Karpas-422 (cell line): ENCODE measurements around the gene RNF222. TPM values are rescaled to one million over a fixed set of nuclear protein-coding genes. Genes with fewer than 3 reads are reported as not detected.
"Not testable (repeated sequence)": the region's sequence is repeated elsewhere in the genome, so short reads cannot be mapped to it uniquely, and the experiment has no call there.

ENCODE experiments used
- DNase-seq: peaks from one replicate; pipeline ENCODE4 v3.0.0-alpha.2; 2015
- H2AFZ ChIP-seq: fragments of 200-600 bp; sonication (generic); 2 replicates; pipeline ENCODE4 v1.6.1; 2014; ENCODE audit warnings: antibody characterized with exemption, low read length, mixed read lengths
- H3K27ac ChIP-seq: fragments of 200-600 bp; sonication (generic); 2 replicates; pipeline ENCODE4 v1.5.1; 2014; ENCODE audit warnings: mild to moderate bottlenecking, low read length, moderate library complexity
- H3K27me3 ChIP-seq: fragments of 200-600 bp; sonication (generic); 2 replicates; pipeline ENCODE4 v1.6.1; 2014; ENCODE audit warnings: low read length, mixed read lengths
- H3K36me3 ChIP-seq: fragments of 200-600 bp; sonication (generic); 2 replicates; pipeline ENCODE4 v1.6.1; 2014; ENCODE audit warnings: low read length, mixed read lengths; ENCODE audit not compliant: insufficient read depth
- H3K4me1 ChIP-seq: fragments of 200-600 bp; sonication (generic); 2 replicates; pipeline ENCODE4 v1.6.1; 2014; ENCODE audit warnings: mild to moderate bottlenecking, low read length, mixed read lengths
- H3K4me2 ChIP-seq: fragments of 200-600 bp; sonication (generic); 2 replicates; pipeline ENCODE4 v1.6.1; 2014; ENCODE audit warnings: low read length, low read depth, mild to moderate bottlenecking; ENCODE audit not compliant: poor library complexity, severe bottlenecking
- H3K4me3 ChIP-seq: fragments of 200-600 bp; sonication (generic); 2 replicates; pipeline ENCODE4 v1.5.1; 2014; ENCODE audit warnings: mild to moderate bottlenecking, antibody characterized with exemption, low read length, mixed read lengths
- H3K79me2 ChIP-seq: fragments of 200-600 bp; sonication (generic); 2 replicates; pipeline ENCODE4 v1.6.1; 2014; ENCODE audit warnings: mild to moderate bottlenecking, low read length, mixed read lengths
- H3K9ac ChIP-seq: fragments of 200-600 bp; sonication (generic); 2 replicates; pipeline ENCODE4 v1.6.0; 2014; ENCODE audit warnings: low read length
- H3K9me2 ChIP-seq: fragments of 200-600 bp; sonication (generic), shearing (Covaris generic); replicated peaks from 2 replicates; pipeline ENCODE4 v1.6.0; 2014; ENCODE audit warnings: mild to moderate bottlenecking, low read length, moderate library complexity; ENCODE audit not compliant: insufficient read depth
- H3K9me3 ChIP-seq: fragments of 300-700, 200-600 bp; sonication (generic); 2 replicates; pipeline ENCODE4 v1.6.1; 2014; ENCODE audit warnings: low read length, mixed read lengths
- H4K20me1 ChIP-seq: fragments of 200-600 bp; sonication (generic); 2 replicates; pipeline ENCODE4 v1.6.1; 2014; ENCODE audit warnings: mild to moderate bottlenecking, antibody characterized with exemption, low read length, low read depth; ENCODE audit not compliant: insufficient read depth
- total RNA-seq: library from RNA; depleted of rRNA; stranded (reverse); fragments of >200 nt; shearing (Covaris generic); gene quantifications from 2 replicates; pipeline ENCODE4 v1.2.3, GENCODE V29; 2014; ENCODE audit warnings: low replicate concordance

RNF222 gene
- total RNA-seq, 1 experiment from 2014 or later = not detected

DNA sequence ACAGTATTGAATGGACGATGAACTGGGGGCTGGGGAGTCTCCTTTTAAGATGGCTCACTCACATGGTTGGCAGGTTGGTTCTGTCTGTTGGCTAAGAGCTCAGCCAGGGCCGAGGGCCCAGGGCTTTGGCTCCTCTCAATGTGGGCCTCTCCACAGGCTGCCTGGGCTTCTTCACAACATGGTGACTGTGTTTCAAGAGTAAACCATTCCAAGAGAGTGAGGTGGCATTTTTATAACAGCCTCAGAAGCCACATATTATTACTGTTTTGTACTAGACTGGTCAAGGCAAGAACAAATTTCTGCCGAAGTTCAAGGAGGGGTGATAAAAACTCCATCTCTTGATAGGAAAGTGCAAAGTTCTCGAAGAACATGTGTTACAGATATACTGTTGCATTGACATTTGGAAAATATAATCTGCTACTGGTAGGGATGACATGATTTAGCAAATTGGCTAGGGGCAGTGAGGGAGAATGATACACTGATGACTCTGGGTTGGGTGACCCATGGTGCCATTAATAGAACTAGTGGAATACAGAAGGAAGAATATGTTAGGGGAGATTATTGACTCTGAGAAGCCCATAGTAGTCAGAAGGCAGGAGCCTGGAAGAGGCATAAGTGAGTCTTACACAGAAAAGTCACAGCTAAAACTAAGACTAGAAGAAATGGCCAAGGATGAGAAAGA, 34.8 kb downstream of the RNF222 start:
- H3K4me1 ChIP-seq = no peaks in the 10 kb centered on the region
- no peak overlapping the region for H2AFZ ChIP-seq
- H3K9me2 ChIP-seq = no peaks in the 10 kb centered on the region
- no peak for DNase-seq
- no peaks in the 10 kb centered on the region for H3K36me3 ChIP-seq
- H4K20me1 ChIP-seq = no peaks in the 10 kb centered on the region
- H3K4me3 ChIP-seq = no peak overlapping the region
- H3K9me3 ChIP-seq = no peaks in the 10 kb centered on the region
- H3K27ac ChIP-seq = no peak overlapping the region
- H3K27me3 ChIP-seq = no peaks in the 10 kb centered on the region
- no peak overlapping the region for H3K4me2 ChIP-seq
- H3K9ac ChIP-seq = no peak overlapping the region
- no peaks in the 10 kb centered on the region for H3K79me2 ChIP-seq

GRCh38 chr17:8360751-8361150, 36.9 kb downstream of the RNF222 start:
- Histone ChIP-seq H4K20me1 (no peaks in the 10 kb centered on the region), H3K9ac (no peak overlapping the region), H3K27me3 (no peaks in the 10 kb centered on the region), H3K9me2 (no peaks in the 10 kb centered on the region), H3K79me2 (no peaks in the 10 kb centered on the region), H3K4me3 (no peak overlapping the region), H3K4me2 (no peak overlapping the region), H3K9me3 (no peaks in the 10 kb centered on the region), H2AFZ (peak overlapping the region; percentile 10; the same call in 1 of the 2 replicates), H3K4me1 (no peaks in the 10 kb centered on the region), H3K36me3 (no peaks in the 10 kb centered on the region), H3K27ac (no peak overlapping the region)
- no peak for DNase-seq

GRCh38 chr17:8360260-8360659, 37.4 kb downstream of the RNF222 start:
- Histone ChIP-seq H3K9ac (no peak overlapping the region), H3K79me2 (no peaks in the 10 kb centered on the region), H3K36me3 (no peaks in the 10 kb centered on the region), H3K4me3 (no peak overlapping the region), H4K20me1 (no peaks in the 10 kb centered on the region), H3K9me2 (no peaks in the 10 kb centered on the region), H3K4me1 (no peaks in the 10 kb centered on the region), H3K27ac (no peak overlapping the region), H2AFZ (no peak overlapping the region), H3K4me2 (no peak overlapping the region), H3K27me3 (no peaks in the 10 kb centered on the region), H3K9me3 (no peaks in the 10 kb centered on the region)
- DNase-seq = no peak

- Histone ChIP-seq H3K4me1 (no peaks in the 10 kb centered on the region), H2AFZ (no peak overlapping the region), H3K27ac (no peak overlapping the region), H3K9me3 (no peaks in the 10 kb centered on the region), H3K9me2 (no peaks in the 10 kb centered on the region), H3K27me3 (no peaks in the 10 kb centered on the region), H3K4me3 (no peak overlapping the region), H3K4me2 (no peak overlapping the region), H3K36me3 (no peaks in the 10 kb centered on the region), H3K79me2 (no peaks in the 10 kb centered on the region), H4K20me1 (no peaks in the 10 kb centered on the region), H3K9ac (no peak overlapping the region)
- DNase-seq = no peak
Measured at GRCh38 chr17:8359769-8360168, 37.9 kb downstream of the RNF222 start.

GRCh38 chr17:8357910-8358309, 39.7 kb downstream of the RNF222 start:
- no peaks in the 10 kb centered on the region for H3K27me3 ChIP-seq
- no peak overlapping the region for H3K4me2 ChIP-seq
- no peaks in the 10 kb centered on the region for H3K36me3 ChIP-seq
- H3K9ac ChIP-seq = no peak overlapping the region
- no peak overlapping the region for H3K27ac ChIP-seq
- no peaks in the 10 kb centered on the region for H3K9me3 ChIP-seq
- H2AFZ ChIP-seq = no peak overlapping the region
- no peak for DNase-seq
- no peaks in the 10 kb centered on the region for H3K79me2 ChIP-seq
- no peak overlapping the region for H3K4me3 ChIP-seq
- no peaks in the 10 kb centered on the region for H3K9me2 ChIP-seq
- H4K20me1 ChIP-seq = no peaks in the 10 kb centered on the region
- no peaks in the 10 kb centered on the region for H3K4me1 ChIP-seq

DNA sequence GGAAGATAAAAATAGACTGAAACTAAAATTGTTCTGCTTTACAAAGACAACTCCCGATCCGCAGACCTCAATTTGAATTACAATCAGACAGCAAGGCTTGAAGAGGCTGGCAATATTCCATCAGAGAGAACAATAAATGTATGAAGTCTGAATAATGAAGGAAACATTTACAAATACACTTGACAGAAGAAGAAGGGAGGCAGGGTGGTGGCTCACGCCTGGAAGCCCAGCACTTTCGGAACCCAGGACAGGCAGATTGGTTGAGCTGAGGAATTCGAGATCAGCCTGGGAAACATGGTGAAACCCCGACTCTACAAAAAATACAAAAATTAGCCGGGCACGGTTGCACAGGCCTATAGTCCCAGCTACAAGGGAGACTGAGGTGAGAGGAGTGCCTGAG, 43.4 kb downstream of the RNF222 start:
- Histone ChIP-seq H3K27ac (no peak overlapping the region), H3K9me3 (no peaks in the 10 kb centered on the region), H4K20me1 (no peaks in the 10 kb centered on the region), H3K79me2 (no peaks in the 10 kb centered on the region), H2AFZ (no peak overlapping the region), H3K4me1 (no peaks in the 10 kb centered on the region), H3K36me3 (no peaks in the 10 kb centered on the region), H3K4me2 (no peak overlapping the region), H3K4me3 (no peak overlapping the region), H3K27me3 (no peaks in the 10 kb centered on the region), H3K9me2 (no peaks in the 10 kb centered on the region), H3K9ac (no peak overlapping the region)
- DNase-seq = no peak

GRCh38 chr17:8353736-8354135, 43.9 kb downstream of the RNF222 start:
- no peaks in the 10 kb centered on the region for H3K4me1 ChIP-seq
- H4K20me1 ChIP-seq = no peaks in the 10 kb centered on the region
- DNase-seq = no peak
- H3K4me3 ChIP-seq = no peak overlapping the region
- H2AFZ ChIP-seq = no peak overlapping the region
- H3K9me3 ChIP-seq = no peaks in the 10 kb centered on the region
- no peaks in the 10 kb centered on the region for H3K79me2 ChIP-seq
- H3K9ac ChIP-seq = no peak overlapping the region
- no peaks in the 10 kb centered on the region for H3K27me3 ChIP-seq
- no peaks in the 10 kb centered on the region for H3K9me2 ChIP-seq
- H3K27ac ChIP-seq = no peak overlapping the region
- no peak overlapping the region for H3K4me2 ChIP-seq
- no peaks in the 10 kb centered on the region for H3K36me3 ChIP-seq

DNA sequence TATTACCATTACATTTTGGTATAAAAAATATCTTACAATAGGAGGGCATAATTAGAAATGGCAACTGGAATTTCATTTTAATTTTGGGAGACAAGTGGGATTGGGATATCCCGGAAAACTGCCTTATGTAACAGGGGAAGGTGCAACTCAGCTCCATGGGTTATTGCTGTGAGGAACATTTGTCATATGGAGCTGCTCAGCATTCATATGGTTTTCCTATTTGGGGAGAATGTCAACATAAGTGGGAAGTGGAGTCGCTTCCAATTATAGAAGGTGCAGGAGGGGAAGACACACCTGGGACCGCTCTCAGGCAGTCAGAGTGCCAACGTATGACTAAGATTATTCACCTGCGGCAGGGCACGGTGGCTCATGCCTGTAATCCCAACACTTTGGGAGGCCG, 47.3 kb downstream of the RNF222 start:
- H3K27me3 ChIP-seq = no peaks in the 10 kb centered on the region
- no peak overlapping the region for H2AFZ ChIP-seq
- no peaks in the 10 kb centered on the region for H3K9me2 ChIP-seq
- H3K79me2 ChIP-seq = no peaks in the 10 kb centered on the region
- no peak overlapping the region for H3K27ac ChIP-seq
- no peaks in the 10 kb centered on the region for H3K36me3 ChIP-seq
- H3K9ac ChIP-seq = no peak overlapping the region
- H3K4me2 ChIP-seq = no peak overlapping the region
- no peak overlapping the region for H3K4me3 ChIP-seq
- no peaks in the 10 kb centered on the region for H3K9me3 ChIP-seq
- no peak for DNase-seq
- no peaks in the 10 kb centered on the region for H4K20me1 ChIP-seq
- H3K4me1 ChIP-seq = no peaks in the 10 kb centered on the region

DNA sequence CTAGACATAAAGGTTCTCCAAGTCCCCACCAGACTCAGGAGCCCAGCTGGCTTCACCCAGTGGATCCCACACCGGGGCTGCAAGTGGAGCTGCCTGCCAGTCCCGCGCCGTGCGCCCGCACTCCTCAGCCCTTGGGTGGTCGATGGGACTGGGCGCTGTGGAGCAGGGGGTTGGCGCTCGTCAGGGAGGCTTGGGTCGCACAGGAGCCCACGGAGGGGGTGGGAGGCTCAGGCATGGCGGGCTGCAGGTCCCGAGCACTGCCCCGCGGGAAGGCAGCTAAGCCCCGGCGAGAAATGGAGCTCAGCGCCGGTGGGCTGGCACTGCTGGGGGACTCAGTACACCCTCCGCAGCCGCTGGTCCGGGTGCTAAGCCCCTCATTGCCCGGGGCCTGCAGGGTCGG, 50.6 kb downstream of the RNF222 start:
- not testable (repeated sequence) for H3K9me2 ChIP-seq, H3K4me1 ChIP-seq, H3K9me3 ChIP-seq, H3K4me3 ChIP-seq, H4K20me1 ChIP-seq, H3K4me2 ChIP-seq, H3K36me3 ChIP-seq, H2AFZ ChIP-seq, DNase-seq, H3K9ac ChIP-seq, H3K27ac ChIP-seq, H3K79me2 ChIP-seq, H3K27me3 ChIP-seq
